Neural cell (in vitro differentiated cells): ENCODE results near the gene LSM14A. TPM values are rescaled to one million over a fixed set of nuclear protein-coding genes. Genes with fewer than 3 reads are reported as not detected.
"Not testable (repeated sequence)": the region's sequence is repeated elsewhere in the genome, so short reads cannot be mapped to it uniquely, and the experiment has no call there.

ENCODE experiments used
- H2AFZ ChIP-seq: fragments of 200-600, 300-800 bp; sonication (generic), shearing (Covaris generic); 2 replicates; pipeline ENCODE4 v1.6.0; 2014; ENCODE audit warnings: low read depth, mild to moderate bottlenecking, antibody characterized with exemption, low read length, moderate library complexity
- H3F3A ChIP-seq: fragments of 200-600 bp; shearing (Covaris generic); 2 replicates; pipeline ENCODE4 v1.6.1; 2016; ENCODE audit warnings: mild to moderate bottlenecking, moderate library complexity, mixed read lengths, antibody characterized with exemption, low read length; ENCODE audit not compliant: insufficient read depth, poor library complexity, severe bottlenecking
- H3K27ac ChIP-seq: fragments of 200-600, 300-800 bp; sonication (generic), shearing (Covaris generic); 2 replicates; pipeline ENCODE4 v1.5.1; 2014; ENCODE audit warnings: mild to moderate bottlenecking, low read length, moderate library complexity
- H3K27me3 ChIP-seq: fragments of 300-800, 200-600 bp; sonication (generic), shearing (Covaris generic); 2 replicates; pipeline ENCODE4 v1.6.0; 2014; ENCODE audit warnings: mild to moderate bottlenecking, low read depth, low read length, moderate library complexity; ENCODE audit not compliant: insufficient read depth
- H3K36me3 ChIP-seq: fragments of 300-800, 200-600 bp; sonication (generic), shearing (Covaris generic); 2 replicates; pipeline ENCODE4 v1.5.1; 2014; ENCODE audit warnings: mild to moderate bottlenecking, antibody characterized with exemption, low read length, moderate library complexity; ENCODE audit not compliant: insufficient read depth
- H3K4me2 ChIP-seq: fragments of 300-800, 200-600 bp; sonication (generic), shearing (Covaris generic); 2 replicates; pipeline ENCODE4 v1.6.0; 2014; ENCODE audit warnings: mild to moderate bottlenecking, low read length
- H3K4me3 ChIP-seq: fragments of 300-800, 200-600 bp; sonication (generic), shearing (Covaris generic); 2 replicates; pipeline ENCODE4 v1.5.1; 2014; ENCODE audit warnings: mild to moderate bottlenecking, low read length, moderate library complexity
- H3K79me2 ChIP-seq: fragments of 200-600 bp; shearing (Covaris generic); replicated peaks from 2 replicates; pipeline ENCODE4 v1.6.0; 2014; ENCODE audit warnings: mild to moderate bottlenecking, low read length, moderate library complexity; ENCODE audit not compliant: insufficient read depth
- H3K9ac ChIP-seq: fragments of 300-800, 200-600 bp; sonication (generic), shearing (Covaris generic); 2 replicates; pipeline ENCODE4 v1.6.1; 2016; ENCODE audit warnings: mild to moderate bottlenecking, low read length, mixed read lengths
- H3K9me2 ChIP-seq: fragments of 200-600 bp; shearing (Covaris generic); 2 replicates; pipeline ENCODE4 v1.6.1; 2016; ENCODE audit warnings: mild to moderate bottlenecking, low read length, mixed read lengths; ENCODE audit not compliant: insufficient read depth
- H3K9me3 ChIP-seq: fragments of 200-600, 300-800 bp; sonication (generic), shearing (Covaris generic); 2 replicates; pipeline ENCODE4 v1.6.1; 2016; ENCODE audit warnings: mild to moderate bottlenecking, mixed run types, low read length, moderate library complexity, mixed read lengths
- H4K20me1 ChIP-seq: fragments of 200-600 bp; shearing (Covaris generic); 2 replicates; pipeline ENCODE4 v1.6.1; 2016; ENCODE audit warnings: mild to moderate bottlenecking, mixed run types; ENCODE audit not compliant: insufficient read depth
- CTCF ChIP-seq: fragments of 450-650 bp; IDR thresholded peaks from 2 replicates; pipeline ENCODE4 v1.5.1; 2014; ENCODE audit warnings: antibody characterized with exemption, mild to moderate bottlenecking, moderate library complexity; ENCODE audit not compliant: poor library complexity, severe bottlenecking
- MXI1 ChIP-seq: fragments of 450-650 bp; conservative IDR thresholded peaks from 2 replicates; pipeline ENCODE4 v1.6.1; 2014; ENCODE audit warnings: antibody characterized with exemption, mild to moderate bottlenecking; ENCODE audit not compliant: poor library complexity, severe bottlenecking
- RAD21 ChIP-seq: fragments of 450-650 bp; conservative IDR thresholded peaks from 2 replicates; pipeline ENCODE4 v1.6.1; 2014; ENCODE audit warnings: antibody characterized with exemption, mild to moderate bottlenecking, moderate library complexity
- REST ChIP-seq: IDR thresholded peaks from 2 replicates; pipeline ENCODE4 v1.6.1; 2012; ENCODE audit warnings: borderline replicate concordance
- TAF1 ChIP-seq: IDR thresholded peaks from 2 replicates; pipeline ENCODE4 v1.6.1; 2012; ENCODE audit warnings: low read depth
- polyA plus RNA-seq: library from polyadenylated mRNA; depleted of rRNA; stranded (reverse); fragments of >200 nt; gene quantifications from 2 replicates; pipeline ENCODE4 v1.2.3, GENCODE V29; 2014

LSM14A gene
- polyA plus RNA-seq, 1 donor from 2014 or later = 104 TPM

GRCh38 chr19:34173193-34173956 lies 1.1 kb downstream of the LSM14A start:
- peak overlapping the region; percentile 31 for H2AFZ ChIP-seq

GRCh38 chr19:34175173-34175572 lies 2.9 kb downstream of the LSM14A start:
- not testable (repeated sequence) for H3K27me3 ChIP-seq

More at GRCh38 chr19:34173193-34173956, 1.1 kb downstream of the LSM14A start:
- H3K27ac ChIP-seq = peak overlapping the region; percentile 99
- peak overlapping the region; percentile 99 for H3K9ac ChIP-seq
- no peaks in the 10 kb centered on the region for H3K9me2 ChIP-seq
- peak overlapping the region; percentile 83 for H3K4me3 ChIP-seq
- TF ChIP-seq REST = no peak
- no peak for TF ChIP-seq TAF1
- peak; percentile 49 for TF ChIP-seq CTCF
- H4K20me1 ChIP-seq = peaks cover 5% of the 10 kb centered on the region
- no peaks in the 10 kb centered on the region for H3F3A ChIP-seq
- H3K4me2 ChIP-seq = peak overlapping the region; percentile 63
- no peaks in the 10 kb centered on the region for H3K27me3 ChIP-seq
- no peaks in the 10 kb centered on the region for H3K9me3 ChIP-seq
- H3K79me2 ChIP-seq = peaks cover 53% of the 10 kb centered on the region
- H3K36me3 ChIP-seq = no peaks in the 10 kb centered on the region

GRCh38 chr19:34176581-34176980 lies 4.3 kb downstream of the LSM14A start:
- Histone ChIP-seq H4K20me1 (peaks cover 5% of the 10 kb centered on the region), H3K9me2 (no peaks in the 10 kb centered on the region), H3K4me2 (peak overlapping the region; percentile 44), H3K27me3 (no peaks in the 10 kb centered on the region), H3K9ac (no peak overlapping the region), H3K9me3 (no peaks in the 10 kb centered on the region), H3F3A (no peaks in the 10 kb centered on the region), H3K27ac (no peak overlapping the region), H3K4me3 (peak overlapping the region; percentile 83), H2AFZ (no peak overlapping the region), H3K36me3 (no peaks in the 10 kb centered on the region), H3K79me2 (peaks cover 85% of the 10 kb centered on the region)
- no peak for TF ChIP-seq RAD21
- TF ChIP-seq REST = no peak
- no peak for TF ChIP-seq MXI1

More at GRCh38 chr19:34175173-34175572, 2.9 kb downstream of the LSM14A start:
- H2AFZ ChIP-seq, H3K36me3 ChIP-seq, H3K9ac ChIP-seq, H4K20me1 ChIP-seq, H3K27ac ChIP-seq, H3K9me3 ChIP-seq, H3K9me2 ChIP-seq, H3F3A ChIP-seq: not testable (repeated sequence)
- Histone ChIP-seq H3K4me3 (peak overlapping the region; percentile 83), H3K79me2 (peaks cover 71% of the 10 kb centered on the region), H3K4me2 (peak overlapping the region; percentile 63)
